ENCODE data around the gene FAM180B. TPM values are rescaled to one million over a fixed set of nuclear protein-coding genes. Genes with fewer than 3 reads are reported as not detected.
"Not testable (repeated sequence)": the region's sequence is repeated elsewhere in the genome, so short reads cannot be mapped to it uniquely, and the experiment has no call there.

FAM180B gene
- total RNA-seq, 2 donors from 2014 or later: not detected

DNA sequence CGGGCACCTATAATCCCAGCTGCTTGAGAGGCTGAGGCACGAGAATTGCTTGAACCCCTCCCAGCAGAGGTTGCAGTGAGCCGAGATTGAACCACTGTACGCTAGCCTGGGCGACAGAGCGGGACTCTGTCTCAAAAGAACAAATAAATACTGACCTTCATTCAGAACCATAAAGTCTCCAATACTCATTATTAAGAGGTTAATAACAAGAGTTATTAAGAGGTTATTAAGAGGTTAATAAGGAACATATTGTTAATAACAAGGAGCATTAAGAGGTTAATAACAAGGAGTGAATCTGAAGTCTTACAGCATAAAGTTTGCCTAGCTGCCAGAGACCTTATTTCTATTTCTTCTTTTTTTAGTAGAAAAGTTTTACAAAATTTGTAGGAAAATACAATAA is 41.2 kb upstream of the FAM180B start:
- H3K27ac ChIP-seq: no peak overlapping the region
- no peaks in the 10 kb centered on the region for H3K36me3 ChIP-seq
- H3K9me3 ChIP-seq: no peaks in the 10 kb centered on the region
- H3K4me1 ChIP-seq: peaks cover 2% of the 10 kb centered on the region
- no peak overlapping the region for H3K4me3 ChIP-seq
- DNase-seq: no peak
- H3K27me3 ChIP-seq: no peaks in the 10 kb centered on the region
- intact Hi-C loops (cut with DNase I): loop anchor here (10.0 kb wide), 1 partner anchor 70 kb away; no protein-coding TSS in a partner anchor
- TF ChIP-seq, protein P1, sequence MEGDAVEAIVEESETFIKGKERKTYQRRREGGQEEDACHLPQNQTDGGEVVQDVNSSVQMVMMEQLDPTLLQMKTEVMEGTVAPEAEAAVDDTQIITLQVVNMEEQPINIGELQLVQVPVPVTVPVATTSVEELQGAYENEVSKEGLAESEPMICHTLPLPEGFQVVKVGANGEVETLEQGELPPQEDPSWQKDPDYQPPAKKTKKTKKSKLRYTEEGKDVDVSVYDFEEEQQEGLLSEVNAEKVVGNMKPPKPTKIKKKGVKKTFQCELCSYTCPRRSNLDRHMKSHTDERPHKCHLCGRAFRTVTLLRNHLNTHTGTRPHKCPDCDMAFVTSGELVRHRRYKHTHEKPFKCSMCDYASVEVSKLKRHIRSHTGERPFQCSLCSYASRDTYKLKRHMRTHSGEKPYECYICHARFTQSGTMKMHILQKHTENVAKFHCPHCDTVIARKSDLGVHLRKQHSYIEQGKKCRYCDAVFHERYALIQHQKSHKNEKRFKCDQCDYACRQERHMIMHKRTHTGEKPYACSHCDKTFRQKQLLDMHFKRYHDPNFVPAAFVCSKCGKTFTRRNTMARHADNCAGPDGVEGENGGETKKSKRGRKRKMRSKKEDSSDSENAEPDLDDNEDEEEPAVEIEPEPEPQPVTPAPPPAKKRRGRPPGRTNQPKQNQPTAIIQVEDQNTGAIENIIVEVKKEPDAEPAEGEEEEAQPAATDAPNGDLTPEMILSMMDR (IDR thresholded peaks at IDR 0.05): no peak
- H3K9ac ChIP-seq (ENCODE audit: low read depth in 2 of 2, low read length in 2 of 2): no peak overlapping the region

DNA sequence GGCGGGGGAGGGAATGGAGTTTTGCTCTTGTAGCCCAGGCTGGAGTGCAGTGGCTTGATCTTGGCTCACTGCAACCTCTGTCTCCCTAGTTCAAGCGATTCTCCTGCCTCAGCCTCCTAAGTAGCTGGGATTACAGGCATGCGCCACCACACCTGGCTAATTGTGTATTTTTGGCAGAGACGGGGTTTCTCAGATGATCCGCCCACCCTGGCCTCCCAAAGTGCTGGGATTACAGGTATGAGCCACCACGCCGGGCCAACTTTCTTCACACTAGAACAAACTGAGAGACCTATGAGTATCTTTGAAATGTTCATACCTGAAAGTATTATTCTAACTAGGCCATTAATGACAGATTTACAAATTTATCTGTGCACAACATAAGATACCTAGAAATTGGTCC is 40.2 kb upstream of the FAM180B start:
- not testable (repeated sequence) for H3K27me3 ChIP-seq; H3K4me1 ChIP-seq; DNase-seq; H3K9me3 ChIP-seq; H3K36me3 ChIP-seq; H3K4me3 ChIP-seq; H3K9ac ChIP-seq (ENCODE audit: low read depth in 2 of 2, low read length in 2 of 2); H3K27ac ChIP-seq
- intact Hi-C loops (cut with DNase I): loop anchor here (10.0 kb wide), 1 partner anchor 71 kb away; no protein-coding TSS in a partner anchor

DNA sequence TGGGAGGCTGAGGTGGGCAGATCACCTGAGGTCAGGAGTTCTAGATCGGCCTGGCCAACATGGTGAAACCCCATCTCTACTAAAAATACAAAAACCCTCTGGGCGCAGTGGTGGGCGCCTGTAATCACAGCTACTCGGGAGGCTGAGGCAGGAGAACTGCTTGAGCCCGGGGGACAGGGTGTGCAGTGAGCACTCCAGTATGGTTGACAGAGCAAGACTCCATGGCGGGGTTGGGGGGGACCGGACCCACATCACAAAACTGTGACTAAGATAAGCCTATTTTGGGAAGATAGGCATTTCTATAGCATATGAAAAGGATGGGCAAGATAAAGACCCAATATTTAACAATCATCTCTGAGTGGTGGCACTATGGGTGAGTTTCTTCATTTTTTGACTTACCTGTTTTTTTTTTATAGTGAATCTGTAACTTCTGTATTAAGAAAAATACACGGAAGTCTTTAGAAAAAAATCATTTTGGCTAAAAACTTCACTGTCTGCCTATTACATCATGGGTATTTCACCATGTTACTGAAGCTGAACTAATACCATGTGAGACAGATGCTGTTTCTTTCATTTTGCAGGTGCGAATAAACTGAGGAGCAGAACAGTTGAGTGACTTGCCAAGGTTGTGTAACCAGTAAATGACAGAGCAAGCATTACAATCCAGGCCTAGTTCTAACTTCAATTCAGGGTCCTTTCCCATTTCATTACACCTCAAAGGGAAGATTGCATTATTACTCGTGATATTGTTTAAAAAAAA is 36.0 kb upstream of the FAM180B start:
- H3K4me1 ChIP-seq: no peaks in the 10 kb centered on the region
- intact Hi-C loops (cut with DNase I): no loop called here
- H3K9ac ChIP-seq (ENCODE audit: low read depth in 2 of 2, low read length in 2 of 2): peak overlapping the region in 1 of 2 donors; percentile 19
- no peaks in the 10 kb centered on the region for H3K36me3 ChIP-seq
- H3K27me3 ChIP-seq: no peaks in the 10 kb centered on the region
- TF ChIP-seq, protein P1 (IDR thresholded peaks at IDR 0.05): no peak
- DNase-seq: no peak
- no peak overlapping the region for H3K27ac ChIP-seq
- no peak overlapping the region for H3K4me3 ChIP-seq
- H3K9me3 ChIP-seq: no peaks in the 10 kb centered on the region

DNA sequence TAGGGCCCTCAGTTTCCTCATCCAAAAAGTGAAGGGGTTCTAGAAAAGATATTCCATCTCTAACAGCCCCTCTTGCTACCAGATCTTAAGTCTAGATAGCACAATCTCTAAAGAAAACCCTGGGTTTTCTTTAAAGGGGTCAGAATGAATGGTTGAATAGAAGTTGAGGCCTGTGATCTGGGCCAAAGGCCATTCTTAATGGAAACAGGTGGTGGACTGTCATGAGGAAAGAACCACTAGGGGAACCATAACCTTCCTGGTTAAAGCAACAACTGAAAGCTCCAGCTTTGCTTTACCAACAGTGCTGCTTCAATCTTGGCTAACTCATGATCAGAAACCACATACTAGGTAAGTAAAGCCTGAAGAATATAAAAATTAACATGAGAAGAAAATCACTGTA is 35.4 kb upstream of the FAM180B start:
- TF ChIP-seq, protein P1 (IDR thresholded peaks at IDR 0.05): peak; percentile 23
- no peak for DNase-seq
- Histone ChIP-seq H3K27ac (peak overlapping the region; percentile 95), H3K4me1 (no peaks in the 10 kb centered on the region), H3K9ac (ENCODE audit: low read depth in 2 of 2, low read length in 2 of 2) (peak overlapping the region in 1 of 2 donors; percentile 96), H3K4me3 (no peak overlapping the region), H3K36me3 (no peaks in the 10 kb centered on the region), H3K27me3 (no peaks in the 10 kb centered on the region), H3K9me3 (no peaks in the 10 kb centered on the region)
- intact Hi-C loops (cut with DNase I): no loop called here

DNA sequence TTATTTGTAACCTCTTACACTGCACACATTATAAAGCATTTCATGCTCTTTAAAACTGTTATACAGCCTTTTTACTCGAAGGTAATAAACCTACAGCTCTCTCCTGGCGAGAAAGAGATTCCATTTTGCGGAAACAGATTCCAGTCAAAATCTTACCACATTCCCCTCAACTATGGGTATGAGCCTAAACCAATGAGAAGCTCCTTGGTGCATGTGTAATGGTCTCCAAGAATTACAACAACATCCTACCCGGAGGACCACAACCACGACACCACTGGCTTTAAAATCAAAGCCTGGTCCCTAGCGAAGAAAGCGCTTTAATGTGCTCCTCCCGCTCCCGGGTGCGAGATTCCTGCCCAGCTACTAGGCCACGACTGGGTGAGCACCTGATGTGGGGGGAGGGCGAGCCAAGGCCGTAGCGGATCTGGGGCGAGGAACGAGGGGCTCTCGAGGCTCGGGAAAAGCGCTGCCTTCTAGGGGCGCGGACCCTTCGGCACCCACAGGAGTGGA is 34.4 kb upstream of the FAM180B start:
- peak; percentile 57 for DNase-seq
- H3K27ac ChIP-seq: peak overlapping the region; percentile 95
- peak overlapping the region; percentile 90 for H3K4me3 ChIP-seq
- peak overlapping the region; percentile 86 to 96 for H3K9ac ChIP-seq (ENCODE audit: low read depth in 2 of 2, low read length in 2 of 2)
- H3K27me3 ChIP-seq: no peaks in the 10 kb centered on the region
- no peaks in the 10 kb centered on the region for H3K9me3 ChIP-seq
- no peaks in the 10 kb centered on the region for H3K4me1 ChIP-seq
- TF ChIP-seq, protein P1 (IDR thresholded peaks at IDR 0.05): no peak
- intact Hi-C loops (cut with DNase I): no loop called here
- no peaks in the 10 kb centered on the region for H3K36me3 ChIP-seq

All from colonic mucosa (tissue), 4 donors.